Thyroid gland (tissue), 4 donors: ENCODE data around the gene APOC1.

Experiments
- POLR2A ChIP-seq, 2 donors: fragments of 450-650 bp; IDR thresholded peaks; one replicate each; pipeline ENCODE4 v1.6.1; 2017; ENCODE audit warnings: antibody characterized with exemption in 2 of 2, mild to moderate bottlenecking in 2 of 2, moderate library complexity in 1 of 2
- TF ChIP-seq, protein P1 (sequence below), 6 experiments: fragments of 200-600 bp in 3 of 6; fragments of 450-650 bp in 3 of 6; sonication (generic) in 3 of 6; IDR thresholded peaks; one replicate each; pipeline ENCODE4 v1.5.1; 2016 to 2019; ENCODE audit warnings: antibody characterized with exemption in 6 of 6, mild to moderate bottlenecking in 2 of 6, inconsistent platforms in 1 of 6, moderate library complexity in 1 of 6

GRCh38 chr19:44912854-44913253 lies 1.6 kb upstream of the APOC1 start:
- TF ChIP-seq POLR2A (IDR thresholded peaks at IDR 0.05): no peak
- TF ChIP-seq, protein P1, sequence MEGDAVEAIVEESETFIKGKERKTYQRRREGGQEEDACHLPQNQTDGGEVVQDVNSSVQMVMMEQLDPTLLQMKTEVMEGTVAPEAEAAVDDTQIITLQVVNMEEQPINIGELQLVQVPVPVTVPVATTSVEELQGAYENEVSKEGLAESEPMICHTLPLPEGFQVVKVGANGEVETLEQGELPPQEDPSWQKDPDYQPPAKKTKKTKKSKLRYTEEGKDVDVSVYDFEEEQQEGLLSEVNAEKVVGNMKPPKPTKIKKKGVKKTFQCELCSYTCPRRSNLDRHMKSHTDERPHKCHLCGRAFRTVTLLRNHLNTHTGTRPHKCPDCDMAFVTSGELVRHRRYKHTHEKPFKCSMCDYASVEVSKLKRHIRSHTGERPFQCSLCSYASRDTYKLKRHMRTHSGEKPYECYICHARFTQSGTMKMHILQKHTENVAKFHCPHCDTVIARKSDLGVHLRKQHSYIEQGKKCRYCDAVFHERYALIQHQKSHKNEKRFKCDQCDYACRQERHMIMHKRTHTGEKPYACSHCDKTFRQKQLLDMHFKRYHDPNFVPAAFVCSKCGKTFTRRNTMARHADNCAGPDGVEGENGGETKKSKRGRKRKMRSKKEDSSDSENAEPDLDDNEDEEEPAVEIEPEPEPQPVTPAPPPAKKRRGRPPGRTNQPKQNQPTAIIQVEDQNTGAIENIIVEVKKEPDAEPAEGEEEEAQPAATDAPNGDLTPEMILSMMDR (IDR thresholded peaks at IDR 0.05): no peak
